ENCODE measurements around the gene ABCA12.

The ABCA12 gene

GRCh38 chr2:215156453-215156852, 18.0 kb upstream of the ABCA12 start:
- TF ChIP-seq TCF12 (IDR thresholded peaks at IDR 0.05; ENCODE audit: low read depth) (no peak), EGR1 (IDR thresholded peaks at IDR 0.05) (no peak)

- TF ChIP-seq FOXM1 (IDR thresholded peaks at IDR 0.05; ENCODE audit: borderline replicate concordance, low read depth) (no peak), YY1 (IDR thresholded peaks at IDR 0.05; ENCODE audit: low read depth) (no peak), ZBTB7A (IDR thresholded peaks at IDR 0.05; ENCODE audit: low read depth) (no peak), CEBPB (IDR thresholded peaks at IDR 0.05) (no peak), TEAD4 (IDR thresholded peaks at IDR 0.05) (no peak), EGR1 (IDR thresholded peaks at IDR 0.05) (no peak), NFIC (IDR thresholded peaks at IDR 0.05) (no peak), TCF12 (IDR thresholded peaks at IDR 0.05; ENCODE audit: low read depth) (no peak), RAD21 (IDR thresholded peaks at IDR 0.05; ENCODE audit: low read depth) (no peak), TAF1 (IDR thresholded peaks at IDR 0.05; ENCODE audit: low read depth) (no peak), EP300 (IDR thresholded peaks at IDR 0.05; ENCODE audit: borderline replicate concordance) (no peak), CREB1 (IDR thresholded peaks at IDR 0.05; ENCODE audit: low read depth) (no peak)
- TF ChIP-seq, protein P1, sequence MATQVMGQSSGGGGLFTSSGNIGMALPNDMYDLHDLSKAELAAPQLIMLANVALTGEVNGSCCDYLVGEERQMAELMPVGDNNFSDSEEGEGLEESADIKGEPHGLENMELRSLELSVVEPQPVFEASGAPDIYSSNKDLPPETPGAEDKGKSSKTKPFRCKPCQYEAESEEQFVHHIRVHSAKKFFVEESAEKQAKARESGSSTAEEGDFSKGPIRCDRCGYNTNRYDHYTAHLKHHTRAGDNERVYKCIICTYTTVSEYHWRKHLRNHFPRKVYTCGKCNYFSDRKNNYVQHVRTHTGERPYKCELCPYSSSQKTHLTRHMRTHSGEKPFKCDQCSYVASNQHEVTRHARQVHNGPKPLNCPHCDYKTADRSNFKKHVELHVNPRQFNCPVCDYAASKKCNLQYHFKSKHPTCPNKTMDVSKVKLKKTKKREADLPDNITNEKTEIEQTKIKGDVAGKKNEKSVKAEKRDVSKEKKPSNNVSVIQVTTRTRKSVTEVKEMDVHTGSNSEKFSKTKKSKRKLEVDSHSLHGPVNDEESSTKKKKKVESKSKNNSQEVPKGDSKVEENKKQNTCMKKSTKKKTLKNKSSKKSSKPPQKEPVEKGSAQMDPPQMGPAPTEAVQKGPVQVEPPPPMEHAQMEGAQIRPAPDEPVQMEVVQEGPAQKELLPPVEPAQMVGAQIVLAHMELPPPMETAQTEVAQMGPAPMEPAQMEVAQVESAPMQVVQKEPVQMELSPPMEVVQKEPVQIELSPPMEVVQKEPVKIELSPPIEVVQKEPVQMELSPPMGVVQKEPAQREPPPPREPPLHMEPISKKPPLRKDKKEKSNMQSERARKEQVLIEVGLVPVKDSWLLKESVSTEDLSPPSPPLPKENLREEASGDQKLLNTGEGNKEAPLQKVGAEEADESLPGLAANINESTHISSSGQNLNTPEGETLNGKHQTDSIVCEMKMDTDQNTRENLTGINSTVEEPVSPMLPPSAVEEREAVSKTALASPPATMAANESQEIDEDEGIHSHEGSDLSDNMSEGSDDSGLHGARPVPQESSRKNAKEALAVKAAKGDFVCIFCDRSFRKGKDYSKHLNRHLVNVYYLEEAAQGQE (IDR thresholded peaks at IDR 0.05; ENCODE audit: low read depth): no peak
- TF ChIP-seq, protein P2, sequence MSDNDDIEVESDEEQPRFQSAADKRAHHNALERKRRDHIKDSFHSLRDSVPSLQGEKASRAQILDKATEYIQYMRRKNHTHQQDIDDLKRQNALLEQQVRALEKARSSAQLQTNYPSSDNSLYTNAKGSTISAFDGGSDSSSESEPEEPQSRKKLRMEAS (IDR thresholded peaks at IDR 0.05): no peak
- TF ChIP-seq, protein P3, sequence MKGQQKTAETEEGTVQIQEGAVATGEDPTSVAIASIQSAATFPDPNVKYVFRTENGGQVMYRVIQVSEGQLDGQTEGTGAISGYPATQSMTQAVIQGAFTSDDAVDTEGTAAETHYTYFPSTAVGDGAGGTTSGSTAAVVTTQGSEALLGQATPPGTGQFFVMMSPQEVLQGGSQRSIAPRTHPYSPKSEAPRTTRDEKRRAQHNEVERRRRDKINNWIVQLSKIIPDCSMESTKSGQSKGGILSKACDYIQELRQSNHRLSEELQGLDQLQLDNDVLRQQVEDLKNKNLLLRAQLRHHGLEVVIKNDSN (IDR thresholded peaks at IDR 0.05): no peak
These were observed 11.5 kb upstream of the ABCA12 start for GRCh38 chr2:215149894-215150293.

- no peak for TF ChIP-seq RAD21 (IDR thresholded peaks at IDR 0.05; ENCODE audit: low read depth)
- TF ChIP-seq, protein P3 (IDR thresholded peaks at IDR 0.05): no peak
- TF ChIP-seq TAF1 (IDR thresholded peaks at IDR 0.05; ENCODE audit: low read depth): no peak
- no peak for TF ChIP-seq TEAD4 (IDR thresholded peaks at IDR 0.05)
- TF ChIP-seq NFIC (IDR thresholded peaks at IDR 0.05): no peak
- no peak for TF ChIP-seq CEBPB (IDR thresholded peaks at IDR 0.05)
- TF ChIP-seq, protein P1 (IDR thresholded peaks at IDR 0.05; ENCODE audit: low read depth): no peak
- no peak for TF ChIP-seq ZBTB7A (IDR thresholded peaks at IDR 0.05; ENCODE audit: low read depth)
- TF ChIP-seq CREB1 (IDR thresholded peaks at IDR 0.05; ENCODE audit: low read depth): no peak
- TF ChIP-seq, protein P2 (IDR thresholded peaks at IDR 0.05): no peak
- TF ChIP-seq TCF12 (IDR thresholded peaks at IDR 0.05; ENCODE audit: low read depth): no peak
- no peak for TF ChIP-seq FOXM1 (IDR thresholded peaks at IDR 0.05; ENCODE audit: borderline replicate concordance, low read depth)
- no peak for TF ChIP-seq EGR1 (IDR thresholded peaks at IDR 0.05)
- no peak for TF ChIP-seq YY1 (IDR thresholded peaks at IDR 0.05; ENCODE audit: low read depth)
These were observed 11.1 kb upstream of the ABCA12 start for GRCh38 chr2:215149486-215149885.

GRCh38 chr2:215149060-215149459, 10.6 kb upstream of the ABCA12 start:
- TF ChIP-seq CEBPB (IDR thresholded peaks at IDR 0.05) (no peak), EGR1 (IDR thresholded peaks at IDR 0.05) (no peak), YY1 (IDR thresholded peaks at IDR 0.05; ENCODE audit: low read depth) (no peak), TEAD4 (IDR thresholded peaks at IDR 0.05) (no peak), NFIC (IDR thresholded peaks at IDR 0.05) (no peak), ZBTB7A (IDR thresholded peaks at IDR 0.05; ENCODE audit: low read depth) (no peak), RAD21 (IDR thresholded peaks at IDR 0.05; ENCODE audit: low read depth) (no peak)
- TF ChIP-seq, protein P1 (IDR thresholded peaks at IDR 0.05; ENCODE audit: low read depth): no peak

DNA sequence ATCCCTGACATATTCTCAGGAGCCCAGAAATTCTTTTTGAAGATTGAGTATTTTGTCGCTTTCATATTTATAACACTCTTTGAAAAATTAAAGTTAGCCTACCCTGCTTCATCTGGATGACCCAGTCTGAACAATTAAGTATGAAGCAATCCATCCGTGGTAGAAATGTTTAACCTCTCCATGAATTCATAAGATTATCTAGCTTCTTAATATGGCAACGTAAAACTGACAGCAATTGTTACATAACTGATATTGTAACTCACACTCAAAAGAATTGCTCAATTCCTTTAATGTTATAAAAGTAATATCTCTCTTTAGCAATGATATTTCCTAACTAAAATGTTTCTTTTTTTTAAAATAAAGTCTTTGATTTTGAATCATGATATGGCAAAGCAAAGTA, 7.2 kb upstream of the ABCA12 start:
- TF ChIP-seq, protein P1 (IDR thresholded peaks at IDR 0.05; ENCODE audit: low read depth): no peak
- TF ChIP-seq CREB1 (IDR thresholded peaks at IDR 0.05; ENCODE audit: low read depth): no peak
- TF ChIP-seq ZBTB7A (IDR thresholded peaks at IDR 0.05; ENCODE audit: low read depth): no peak
- no peak for TF ChIP-seq RAD21 (IDR thresholded peaks at IDR 0.05; ENCODE audit: low read depth)
- TF ChIP-seq, protein P2 (IDR thresholded peaks at IDR 0.05): no peak
- no peak for TF ChIP-seq TAF1 (IDR thresholded peaks at IDR 0.05; ENCODE audit: low read depth)

Data from Ishikawa (cell line).